ENCODE data around the gene R3HDM4. TPM values are rescaled to one million over a fixed set of nuclear protein-coding genes. Genes with fewer than 3 reads are reported as not detected.

Gene R3HDM4
- total RNA-seq, 4 donors from 2014 or later, result 5.3 to 38.2 (median 21.2) TPM

DNA sequence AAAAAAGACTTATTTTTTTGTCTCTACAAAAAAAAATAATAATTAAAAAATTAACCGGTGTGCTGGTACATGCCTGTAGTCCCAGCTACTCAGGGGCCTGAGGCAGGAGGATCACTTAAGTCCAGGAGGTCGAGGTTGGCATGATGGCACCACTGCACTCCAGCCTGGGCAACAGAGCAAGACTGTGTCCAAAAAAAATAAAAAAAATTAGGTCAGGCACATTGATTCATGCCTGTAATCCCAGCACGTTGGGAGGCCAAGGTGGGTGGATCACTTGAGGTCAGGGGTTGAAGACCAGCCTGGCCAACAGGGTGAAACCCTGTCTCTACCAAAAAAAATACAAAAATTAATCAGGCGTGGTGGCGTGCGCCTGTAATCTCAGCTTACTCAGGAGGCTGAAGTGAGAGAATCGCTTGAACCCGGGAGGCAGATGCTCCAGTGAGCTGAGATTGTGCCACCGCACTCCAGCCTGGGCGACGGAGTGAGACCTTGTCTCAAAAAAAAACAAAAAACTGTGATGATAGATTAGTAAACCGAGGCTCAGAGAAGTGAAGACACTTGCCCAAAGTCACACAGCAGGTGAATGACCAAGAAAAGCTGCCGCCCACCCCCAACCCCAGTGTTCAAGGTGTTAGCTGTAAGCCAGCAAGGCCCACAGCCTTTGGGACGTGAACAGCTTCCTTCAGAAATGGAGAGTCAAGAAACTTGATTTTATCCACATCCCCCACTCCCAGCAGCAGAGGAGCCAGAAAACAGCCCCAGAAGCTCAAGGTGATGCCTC lies 10.4 kb downstream of the R3HDM4 start:
- H3K4me1 ChIP-seq, result no peaks in the 10 kb centered on the region

DNA sequence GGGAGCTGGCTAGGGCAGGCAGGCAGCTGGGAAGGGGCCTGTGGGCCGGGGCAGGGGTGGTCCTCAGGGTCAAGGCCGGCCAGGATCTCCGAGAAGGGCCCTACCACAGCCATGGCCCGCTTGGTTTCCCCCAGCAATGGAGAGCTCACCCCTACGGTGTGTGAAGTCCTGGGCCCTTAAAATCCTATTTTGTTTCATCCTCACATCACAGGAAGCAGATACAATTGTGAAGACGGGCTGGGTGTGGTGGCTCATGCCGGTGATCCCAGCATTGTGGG lies 11.0 kb downstream of the R3HDM4 start:
- intact Hi-C loops (cut with DNase I; ENCODE audit: low total_unique reads), result no loop called here
- no peak overlapping the region for H3K4me3 ChIP-seq
- no peak for TF ChIP-seq POLR2A (IDR thresholded peaks at IDR 0.05)
- TF ChIP-seq, protein P1, sequence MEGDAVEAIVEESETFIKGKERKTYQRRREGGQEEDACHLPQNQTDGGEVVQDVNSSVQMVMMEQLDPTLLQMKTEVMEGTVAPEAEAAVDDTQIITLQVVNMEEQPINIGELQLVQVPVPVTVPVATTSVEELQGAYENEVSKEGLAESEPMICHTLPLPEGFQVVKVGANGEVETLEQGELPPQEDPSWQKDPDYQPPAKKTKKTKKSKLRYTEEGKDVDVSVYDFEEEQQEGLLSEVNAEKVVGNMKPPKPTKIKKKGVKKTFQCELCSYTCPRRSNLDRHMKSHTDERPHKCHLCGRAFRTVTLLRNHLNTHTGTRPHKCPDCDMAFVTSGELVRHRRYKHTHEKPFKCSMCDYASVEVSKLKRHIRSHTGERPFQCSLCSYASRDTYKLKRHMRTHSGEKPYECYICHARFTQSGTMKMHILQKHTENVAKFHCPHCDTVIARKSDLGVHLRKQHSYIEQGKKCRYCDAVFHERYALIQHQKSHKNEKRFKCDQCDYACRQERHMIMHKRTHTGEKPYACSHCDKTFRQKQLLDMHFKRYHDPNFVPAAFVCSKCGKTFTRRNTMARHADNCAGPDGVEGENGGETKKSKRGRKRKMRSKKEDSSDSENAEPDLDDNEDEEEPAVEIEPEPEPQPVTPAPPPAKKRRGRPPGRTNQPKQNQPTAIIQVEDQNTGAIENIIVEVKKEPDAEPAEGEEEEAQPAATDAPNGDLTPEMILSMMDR (IDR thresholded peaks at IDR 0.05), result no peak
- no peaks in the 10 kb centered on the region for H3K27me3 ChIP-seq
- no peak for DNase-seq
- no peaks in the 10 kb centered on the region for H3K36me3 ChIP-seq
- no peak overlapping the region for H3K27ac ChIP-seq
- no peaks in the 10 kb centered on the region for H3K4me1 ChIP-seq
- no peaks in the 10 kb centered on the region for H3K9me3 ChIP-seq

More for the DNA sequence above, 10.4 kb downstream of the R3HDM4 start:
- DNase-seq, result no peak
- no peaks in the 10 kb centered on the region for H3K36me3 ChIP-seq
- TF ChIP-seq, protein P1 (IDR thresholded peaks at IDR 0.05), result no peak
- TF ChIP-seq POLR2A (IDR thresholded peaks at IDR 0.05), result no peak
- no peaks in the 10 kb centered on the region for H3K27me3 ChIP-seq
- H3K4me3 ChIP-seq, result no peak overlapping the region
- no peaks in the 10 kb centered on the region for H3K9me3 ChIP-seq
- no peak overlapping the region for H3K27ac ChIP-seq
- intact Hi-C loops (cut with DNase I; ENCODE audit: low total_unique reads), result no loop called here

DNA sequence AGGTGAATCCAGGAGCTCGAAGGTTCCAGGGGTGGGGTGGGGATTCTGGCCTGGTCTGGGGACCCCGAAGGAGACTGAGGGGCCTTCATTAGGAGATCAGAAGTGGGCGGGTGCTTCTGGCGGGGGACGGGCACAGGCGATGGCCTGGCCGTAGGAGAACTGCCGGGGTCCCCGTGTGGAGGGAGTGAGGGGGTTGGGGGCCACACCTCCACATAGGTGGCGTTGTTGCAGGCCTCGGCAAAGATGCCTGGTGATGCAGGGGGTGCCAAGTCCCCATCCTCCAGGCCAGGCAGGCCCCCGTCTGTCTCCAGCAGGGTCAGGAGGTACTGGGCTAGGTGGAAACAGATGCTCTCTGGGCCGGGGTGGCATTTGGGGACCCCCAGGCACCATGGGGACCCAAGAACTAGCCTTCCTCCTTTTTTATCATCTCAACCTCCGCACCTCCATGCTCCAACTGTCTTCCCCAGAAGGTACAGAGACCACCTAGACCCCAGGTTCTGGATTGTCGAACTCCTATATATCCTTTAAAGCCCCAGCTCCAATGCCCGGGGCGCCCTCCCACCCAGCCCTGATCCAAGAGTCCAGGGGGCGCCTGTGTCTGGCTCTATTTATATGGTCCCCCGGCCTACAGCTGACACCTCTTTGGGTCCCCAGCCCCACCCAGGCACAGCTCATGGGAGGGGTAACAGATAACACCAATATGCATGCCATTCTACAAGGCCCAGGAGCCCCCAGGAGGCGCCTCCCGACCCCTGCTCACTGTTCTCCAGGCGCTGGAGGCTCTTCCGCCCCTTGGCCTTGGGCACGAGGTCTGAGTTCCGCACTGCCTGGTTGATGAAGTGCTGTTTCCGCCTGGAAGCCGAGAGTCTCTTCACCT lies 11.6 kb downstream of the R3HDM4 start:
- intact Hi-C loops (cut with DNase I; ENCODE audit: low total_unique reads), result no loop called here
- Histone ChIP-seq H3K4me1 (no peaks in the 10 kb centered on the region), H3K9me3 (no peaks in the 10 kb centered on the region), H3K4me3 (no peak overlapping the region), H3K27me3 (no peaks in the 10 kb centered on the region), H3K27ac (no peak overlapping the region), H3K36me3 (no peaks in the 10 kb centered on the region)
- no peak for DNase-seq
- TF ChIP-seq, protein P1 (IDR thresholded peaks at IDR 0.05), result no peak
- TF ChIP-seq POLR2A (IDR thresholded peaks at IDR 0.05), result no peak

DNA sequence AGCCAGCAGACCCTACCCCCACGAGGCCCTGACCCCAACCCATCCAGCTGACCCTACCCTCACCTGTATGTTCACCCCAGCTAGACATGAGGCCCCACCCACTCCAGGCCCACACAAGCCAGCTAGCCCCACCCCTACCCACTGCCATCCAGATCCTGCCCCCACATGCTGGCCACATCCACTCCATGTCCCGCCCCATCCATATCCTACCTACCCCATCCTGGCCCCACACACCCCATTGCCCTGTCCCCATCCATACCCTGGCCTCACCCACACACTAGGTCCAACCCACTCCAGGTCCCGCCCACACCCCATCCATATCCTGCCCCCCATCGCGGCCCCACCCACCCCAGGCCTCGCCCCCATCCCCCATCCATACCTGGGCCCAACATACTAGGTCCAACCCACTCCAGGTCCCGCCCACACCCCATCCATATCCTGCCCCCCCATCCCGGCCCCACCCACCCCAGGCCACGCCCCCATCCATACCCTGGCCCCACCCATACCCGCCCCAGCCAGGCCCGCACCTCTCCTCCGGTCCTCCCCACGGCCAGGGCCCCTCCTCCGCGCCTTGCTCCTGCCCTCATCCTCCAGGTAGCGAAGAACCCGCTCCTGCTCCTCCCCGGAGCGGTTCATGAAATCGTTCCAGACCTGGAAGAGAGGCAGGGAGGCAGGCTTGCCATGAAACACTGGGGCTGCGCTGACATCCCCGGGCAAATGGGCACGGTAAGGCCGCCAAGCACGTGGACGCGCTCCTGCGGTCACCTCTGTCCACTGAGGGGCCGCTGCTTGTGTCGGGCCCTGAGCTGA lies 12.5 kb downstream of the R3HDM4 start:
- no peaks in the 10 kb centered on the region for H3K9me3 ChIP-seq
- H3K27ac ChIP-seq, result no peak overlapping the region
- no peak overlapping the region for H3K4me3 ChIP-seq
- no peaks in the 10 kb centered on the region for H3K36me3 ChIP-seq
- no peaks in the 10 kb centered on the region for H3K27me3 ChIP-seq
- DNase-seq, result no peak
- intact Hi-C loops (cut with DNase I; ENCODE audit: low total_unique reads), result no loop called here
- no peak for TF ChIP-seq POLR2A (IDR thresholded peaks at IDR 0.05)
- TF ChIP-seq, protein P1 (IDR thresholded peaks at IDR 0.05), result no peak
- H3K4me1 ChIP-seq, result no peaks in the 10 kb centered on the region

DNA sequence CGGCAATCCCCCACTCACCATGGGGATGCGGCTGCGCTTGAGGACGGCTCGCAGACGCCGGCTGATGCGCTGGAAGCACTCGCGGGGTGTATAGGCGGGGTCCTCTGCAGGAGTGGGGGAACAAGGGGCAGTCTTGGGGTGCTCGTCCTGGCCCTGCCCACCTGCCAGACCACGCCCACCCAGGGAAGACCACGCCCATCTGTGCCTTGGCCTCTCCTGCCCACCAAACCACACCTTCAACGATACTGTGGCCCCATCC lies 13.0 kb downstream of the R3HDM4 start:
- Histone ChIP-seq H3K27me3 (no peaks in the 10 kb centered on the region), H3K36me3 (no peaks in the 10 kb centered on the region), H3K27ac (no peak overlapping the region), H3K9me3 (no peaks in the 10 kb centered on the region), H3K4me1 (no peaks in the 10 kb centered on the region), H3K4me3 (no peak overlapping the region)
- no peak for TF ChIP-seq POLR2A (IDR thresholded peaks at IDR 0.05)
- TF ChIP-seq, protein P1 (IDR thresholded peaks at IDR 0.05), result no peak
- intact Hi-C loops (cut with DNase I; ENCODE audit: low total_unique reads), result no loop called here
- DNase-seq, result no peak
